ENCODE results near the gene SH3BP4.

Gene SH3BP4

GRCh38 chr2:234983011-234983726, 31.4 kb downstream of the SH3BP4 start:
- DNase-seq (ENCODE audit: low spot score): no peak

- DNase-seq (ENCODE audit: low spot score): no peak
Observed at GRCh38 chr2:234985608-234986245, 33.9 kb downstream of the SH3BP4 start.

GRCh38 chr2:234986390-234986789, 34.6 kb downstream of the SH3BP4 start:
- DNase-seq (ENCODE audit: low spot score): no peak

GRCh38 chr2:234986876-234987720, 35.3 kb downstream of the SH3BP4 start:
- DNase-seq (ENCODE audit: low spot score): no peak

GRCh38 chr2:234987754-234988153, 35.9 kb downstream of the SH3BP4 start:
- no peak for DNase-seq (ENCODE audit: low spot score)

- no peak for DNase-seq (ENCODE audit: low spot score)
Observed at GRCh38 chr2:234988491-234988890, 36.7 kb downstream of the SH3BP4 start.

GRCh38 chr2:234989183-234989701, 37.4 kb downstream of the SH3BP4 start:
- no peak for DNase-seq (ENCODE audit: low spot score)

GRCh38 chr2:234990300-234990699, 38.5 kb downstream of the SH3BP4 start:
- DNase-seq (ENCODE audit: low spot score): no peak

- DNase-seq (ENCODE audit: low spot score): no peak
Observed at GRCh38 chr2:234991290-234991689, 39.5 kb downstream of the SH3BP4 start.

- DNase-seq (ENCODE audit: low spot score): no peak
Observed at GRCh38 chr2:234991793-234992192, 40.0 kb downstream of the SH3BP4 start.

- DNase-seq (ENCODE audit: low spot score): no peak
Observed at GRCh38 chr2:234992196-234992595, 40.4 kb downstream of the SH3BP4 start.

- no peak for DNase-seq (ENCODE audit: low spot score)
Observed at GRCh38 chr2:234992624-234993349, 41.0 kb downstream of the SH3BP4 start.

GRCh38 chr2:234993541-234993981, 41.7 kb downstream of the SH3BP4 start:
- DNase-seq (ENCODE audit: low spot score): no peak

GRCh38 chr2:234994438-234995321, 42.9 kb downstream of the SH3BP4 start:
- no peak for DNase-seq (ENCODE audit: low spot score)

- DNase-seq (ENCODE audit: low spot score): peak; percentile 53
Observed at GRCh38 chr2:234995332-234996068, 43.7 kb downstream of the SH3BP4 start.

GRCh38 chr2:234996069-234996940, 44.5 kb downstream of the SH3BP4 start:
- no peak for DNase-seq (ENCODE audit: low spot score)

GRCh38 chr2:234996941-234997270, 45.1 kb downstream of the SH3BP4 start:
- DNase-seq (ENCODE audit: low spot score): no peak

GRCh38 chr2:234997389-234997788, 45.6 kb downstream of the SH3BP4 start:
- no peak for DNase-seq (ENCODE audit: low spot score)
